PC-3 (cell line): ENCODE data around the gene STPG3. TPM values are rescaled to one million over a fixed set of nuclear protein-coding genes. Genes with fewer than 3 reads are reported as not detected.

Experiments
- ATAC-seq: fragments of 200-7000 bp; cut with Tn5 transposase; 2 replicates; pipeline ENCODE4 v1.9.1; 2020; ENCODE audit warnings: mild to moderate bottlenecking, moderate library complexity
- BruUV-seq: library from RNA; stranded (reverse); fragments of 400-500 nt; replicated peaks from 2 replicates; lab custom pipeline; 2021; lab: Mats Ljungman, UMichigan
- CTCF ChIA-PET: fragments of 300-600 bp; sonication (Branson Sonifier 250); formaldehyde crosslinking; loops from one replicate; lab custom pipeline; 2022; ENCODE audit warnings: antibody characterized with exemption; lab: Charles Lee
- POLR2A ChIA-PET: fragments of 300-600 bp; sonication (Branson Sonifier 250); formaldehyde crosslinking; loops from one replicate; lab custom pipeline; 2022; ENCODE audit warnings: antibody characterized with exemption; ENCODE audit not compliant: unreplicated experiment; lab: Charles Lee
- DNase-seq: peaks from one replicate; pipeline ENCODE4 v3.0.0-alpha.2; 2015
- H2AFZ ChIP-seq: fragments of 300-600 bp; sonication (generic); 2 replicates; pipeline ENCODE4 v1.6.0; 2016; ENCODE audit warnings: antibody characterized with exemption, low read length
- H3F3A ChIP-seq: fragments of 300-600 bp; sonication (generic); one replicate; pipeline ENCODE4 v1.6.0; 2017; ENCODE audit warnings: antibody characterized with exemption, low read length, control low read depth, mild to moderate bottlenecking; ENCODE audit not compliant: unreplicated experiment
- H3K27ac ChIP-seq: fragments of 300-600 bp; sonication (generic); 2 replicates; pipeline ENCODE4 v1.5.1; 2016; ENCODE audit warnings: mild to moderate bottlenecking, low read length
- H3K27me3 ChIP-seq: fragments of 300-600 bp; sonication (generic); 2 replicates; pipeline ENCODE4 v1.6.1; 2016; ENCODE audit warnings: low read length, mixed read lengths
- H3K36me3 ChIP-seq: fragments of 300-600 bp; sonication (generic); 2 replicates; pipeline ENCODE4 v1.6.1; 2016; ENCODE audit warnings: low read depth, mixed run types, low read length, mixed read lengths
- H3K4me1 ChIP-seq: fragments of 300-600 bp; sonication (generic); 2 replicates; pipeline ENCODE4 v1.5.1; 2016; ENCODE audit warnings: low read length; ENCODE audit not compliant: insufficient read depth
- H3K4me2 ChIP-seq: fragments of 300-600 bp; sonication (generic); 2 replicates; pipeline ENCODE4 v1.6.0; 2016; ENCODE audit warnings: low read length
- H3K4me3 ChIP-seq: fragments of 300-600 bp; sonication (generic); 2 replicates; pipeline ENCODE4 v1.5.1; 2016; ENCODE audit warnings: mild to moderate bottlenecking, low read length, mixed read lengths
- H3K79me2 ChIP-seq: fragments of 300-600 bp; sonication (generic); 2 replicates; pipeline ENCODE4 v1.6.1; 2017; ENCODE audit warnings: low read length, mixed read lengths
- H3K9ac ChIP-seq: fragments of 300-600 bp; sonication (generic); 2 replicates; pipeline ENCODE4 v1.6.0; 2016; ENCODE audit warnings: mild to moderate bottlenecking, low read length
- H3K9me2 ChIP-seq: fragments of 300-600 bp; sonication (generic); replicated peaks from 2 replicates; pipeline ENCODE4 v1.6.1; 2016; ENCODE audit warnings: mixed run types, low read length, mixed read lengths
- H3K9me3 ChIP-seq: fragments of 300-600 bp; sonication (generic); 2 replicates; pipeline ENCODE4 v1.6.1; 2016; ENCODE audit warnings: low read length, mixed read lengths
- H4K20me1 ChIP-seq: fragments of 300-600 bp; sonication (generic); 2 replicates; pipeline ENCODE4 v1.6.1; 2016; ENCODE audit warnings: low read length, mixed read lengths
- CTCF ChIP-seq: fragments of 300-600 bp; sonication (generic); conservative IDR thresholded peaks from 2 replicates; pipeline ENCODE4 v1.5.1; 2017; ENCODE audit warnings: antibody characterized with exemption, low read depth, mild to moderate bottlenecking, low read length
- EZH2 ChIP-seq: fragments of 300-600 bp; sonication (generic); IDR thresholded peaks from one replicate; pipeline ENCODE4 v1.6.1; 2017; ENCODE audit warnings: antibody characterized with exemption, mild to moderate bottlenecking, low read length; ENCODE audit not compliant: unreplicated experiment
- EZH2phosphoT487 ChIP-seq: fragments of 300-600 bp; sonication (generic); IDR thresholded peaks from 2 replicates; pipeline ENCODE4 v1.6.1; 2018; ENCODE audit warnings: mild to moderate bottlenecking, antibody characterized with exemption, low read length, borderline replicate concordance
- intact Hi-C: fragments of 100-400 bp; cut with micrococcal nuclease; formaldehyde crosslinking; loops from 2 replicates; pipeline ENCODE4 v1.9.0; 2023
- total RNA-seq: library from RNA; depleted of rRNA; stranded (reverse); fragments of >200 nt; gene quantifications from 2 replicates; pipeline ENCODE4 v1.2.3, GENCODE V29; 2014

Gene STPG3
- total RNA-seq, 1 experiment from 2014 or later: not detected

GRCh38 chr9:137264067-137264466, 13.0 kb downstream of the STPG3 start:
- Histone ChIP-seq H3K36me3 (0 out of 2 replicates have a peak, but pooled peaks cover 6% of the 10 kb centered on the region), H3K9me3 (no peaks in the 10 kb centered on the region), H3K79me2 (no peaks in the 10 kb centered on the region), H3K9ac (no peak overlapping the region), H2AFZ (no peak overlapping the region), H3K27ac (no peak overlapping the region), H4K20me1 (no peaks in the 10 kb centered on the region), H3K4me2 (no peak overlapping the region), H3K27me3 (no peaks in the 10 kb centered on the region), H3K4me3 (no peak overlapping the region), H3K9me2 (no peaks in the 10 kb centered on the region), H3K4me1 (no peaks in the 10 kb centered on the region), H3F3A (no peaks in the 10 kb centered on the region)
- no peak for DNase-seq
- intact Hi-C loops: no loop called here
- no peak for ATAC-seq
- ChIA-PET CTCF (no interaction called here), POLR2A (no interaction called here)
- BruUV-seq: no TSS peak
- TF ChIP-seq CTCF (no peak), EZH2 (no peak), EZH2phosphoT487 (no peak)

- intact Hi-C loops: no loop called here
- H3K27ac ChIP-seq: no peak overlapping the region
- ATAC-seq (no peak), DNase-seq (no peak)
- BruUV-seq: no TSS peak
- H3K9ac ChIP-seq: no peak overlapping the region
- no peaks in the 10 kb centered on the region for H3K27me3 ChIP-seq
- H3K4me3 ChIP-seq: no peak overlapping the region
- H3K9me2 ChIP-seq: no peaks in the 10 kb centered on the region
- H2AFZ ChIP-seq: no peak overlapping the region
- no peak overlapping the region for H3K4me2 ChIP-seq
- POLR2A ChIA-PET: no interaction called here
- no peaks in the 10 kb centered on the region for H3F3A ChIP-seq
- H3K9me3 ChIP-seq: no peaks in the 10 kb centered on the region
- CTCF ChIA-PET: no interaction called here
- H3K4me1 ChIP-seq: no peaks in the 10 kb centered on the region
- TF ChIP-seq EZH2: no peak
- TF ChIP-seq EZH2phosphoT487: no peak
- no peak for TF ChIP-seq CTCF
- H3K36me3 ChIP-seq: 0 out of 2 replicates have a peak, but pooled peaks cover 6% of the 10 kb centered on the region
- no peaks in the 10 kb centered on the region for H4K20me1 ChIP-seq
- no peaks in the 10 kb centered on the region for H3K79me2 ChIP-seq
Measured at GRCh38 chr9:137265496-137266161, 14.5 kb downstream of the STPG3 start.

GRCh38 chr9:137266162-137266527, 15.1 kb downstream of the STPG3 start:
- Histone ChIP-seq H3K36me3 (0 out of 2 replicates have a peak, but pooled peaks cover 6% of the 10 kb centered on the region), H4K20me1 (no peaks in the 10 kb centered on the region), H3K9ac (no peak overlapping the region), H3K9me3 (no peaks in the 10 kb centered on the region), H3K4me3 (no peak overlapping the region), H3F3A (no peaks in the 10 kb centered on the region), H3K9me2 (no peaks in the 10 kb centered on the region), H3K79me2 (no peaks in the 10 kb centered on the region), H2AFZ (no peak overlapping the region), H3K27me3 (no peaks in the 10 kb centered on the region), H3K4me1 (no peaks in the 10 kb centered on the region), H3K4me2 (no peak overlapping the region), H3K27ac (no peak overlapping the region)
- intact Hi-C loops: no loop called here
- POLR2A ChIA-PET: no interaction called here
- CTCF ChIA-PET: no interaction called here
- no TSS peak for BruUV-seq
- ATAC-seq (no peak), DNase-seq (no peak)
- TF ChIP-seq EZH2 (no peak), CTCF (no peak), EZH2phosphoT487 (no peak)
